ENCODE measurements around the gene LAMP2.
"Not testable (repeated sequence)": the region's sequence is repeated elsewhere in the genome, so short reads cannot be mapped to it uniquely, and the experiment has no call there.

The LAMP2 gene

DNA sequence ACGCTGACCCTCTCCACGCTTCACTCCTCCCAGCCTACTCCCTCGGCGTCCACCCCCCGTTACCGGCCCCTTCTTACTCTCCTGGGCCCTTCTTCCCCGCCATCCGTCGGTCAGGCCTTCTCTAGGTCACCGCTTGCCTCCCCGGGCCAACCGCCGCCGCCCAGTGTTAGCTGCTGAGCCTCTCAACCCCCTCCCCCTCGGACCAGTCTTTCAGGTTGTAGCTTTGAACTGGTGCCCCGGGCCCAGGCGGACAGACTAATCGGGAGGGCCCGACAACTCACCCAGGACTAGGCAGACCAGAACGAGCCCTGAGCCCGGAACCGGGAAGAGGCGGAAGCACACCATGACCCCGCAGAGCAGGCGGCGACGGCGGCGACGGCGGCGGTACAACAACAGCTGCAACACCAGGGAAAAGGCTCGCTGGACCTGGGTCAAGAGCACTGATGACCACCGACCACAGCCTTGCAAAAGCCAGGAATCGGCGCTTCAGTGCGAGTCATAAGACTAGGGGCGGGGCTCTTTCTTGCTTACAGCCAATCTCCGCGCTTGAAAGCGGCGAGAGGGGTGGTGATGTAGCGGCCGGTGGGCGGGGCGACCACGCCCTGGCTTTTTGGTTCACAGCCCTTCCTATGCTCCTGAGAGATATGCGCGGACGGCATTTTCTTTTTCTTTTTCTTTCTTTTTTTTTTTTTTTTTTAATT lies at the start of gene LAMP2:
Gene LAMP2, minus strand, starts transcription at position 472 of the 701 bp plus-strand sequence. Its CDS starts 127 bp downstream, at position 345.
- peak; percentile 68 to 72 for DNase-seq (ENCODE audit: low read depth in 2 of 2)

GRCh38 chrX:120517936-120518335 lies 48.8 kb upstream of the LAMP2 start:
- DNase-seq (ENCODE audit: low read depth in 2 of 2) = no peak

- no peak for DNase-seq (ENCODE audit: low read depth in 2 of 2)
These were observed 45.1 kb upstream of the LAMP2 start for GRCh38 chrX:120514236-120514635.

- no peak for DNase-seq (ENCODE audit: low read depth in 2 of 2)
These were observed 43.5 kb upstream of the LAMP2 start for GRCh38 chrX:120512627-120513026.

GRCh38 chrX:120512222-120512621 lies 43.1 kb upstream of the LAMP2 start:
- no peak for DNase-seq (ENCODE audit: low read depth in 2 of 2)

DNA sequence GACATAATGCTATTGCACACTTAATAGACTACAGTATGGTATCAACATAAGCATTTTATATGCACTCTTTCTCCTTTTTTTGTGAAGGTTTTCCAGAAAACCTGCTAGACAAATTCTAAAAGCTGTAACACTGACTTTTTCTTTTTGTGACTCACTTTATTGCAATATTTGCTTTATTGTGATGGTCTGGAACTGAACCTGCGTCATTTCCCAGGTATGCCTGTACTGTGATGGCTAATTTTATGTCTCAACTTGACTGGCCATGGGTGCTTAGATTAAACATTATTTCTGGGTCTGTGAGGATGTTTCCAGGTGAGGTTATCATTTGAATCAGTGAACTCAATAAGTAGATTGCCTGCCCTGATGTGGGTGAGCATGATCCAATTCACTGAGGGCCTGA lies 35.5 kb upstream of the LAMP2 start:
- DNase-seq (ENCODE audit: low read depth in 2 of 2) = no peak

- no peak for DNase-seq (ENCODE audit: low read depth in 2 of 2)
These were observed 30.4 kb upstream of the LAMP2 start for GRCh38 chrX:120499301-120500072.

- DNase-seq (ENCODE audit: low read depth in 2 of 2) = not testable (repeated sequence)
These were observed 21.0 kb upstream of the LAMP2 start for GRCh38 chrX:120490119-120490518.

GRCh38 chrX:120486786-120487185 lies 17.7 kb upstream of the LAMP2 start:
- no peak for DNase-seq (ENCODE audit: low read depth in 2 of 2)

- peak; percentile 18 to 21 for DNase-seq (ENCODE audit: low read depth in 2 of 2)
These were observed 16.8 kb upstream of the LAMP2 start for GRCh38 chrX:120485638-120486520.

GRCh38 chrX:120485315-120485637 lies 16.2 kb upstream of the LAMP2 start:
- DNase-seq (ENCODE audit: low read depth in 2 of 2) = no peak

DNA sequence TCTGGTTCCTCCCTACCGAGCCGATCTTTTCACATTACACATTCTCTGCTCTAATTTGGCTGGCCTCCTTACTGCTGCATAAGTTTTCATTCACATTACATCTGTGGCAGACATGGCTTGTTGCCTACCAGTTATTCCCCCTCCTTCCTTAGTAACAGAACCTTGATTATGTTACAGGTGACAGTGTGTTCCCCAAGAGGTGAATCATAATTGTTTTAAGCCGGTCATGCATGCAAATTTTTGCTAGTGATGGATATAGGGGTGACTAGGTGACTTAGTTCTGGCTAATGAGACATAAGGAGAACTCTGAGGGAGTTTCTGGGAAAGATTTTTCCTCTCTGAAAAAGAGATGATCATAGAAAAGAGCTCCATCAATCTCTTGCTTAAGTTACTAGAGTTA lies 8.4 kb upstream of the LAMP2 start:
- DNase-seq (ENCODE audit: low read depth in 2 of 2) = no peak

- no peak for DNase-seq (ENCODE audit: low read depth in 2 of 2)
These were observed 7.6 kb upstream of the LAMP2 start for GRCh38 chrX:120476714-120477113.

DNA sequence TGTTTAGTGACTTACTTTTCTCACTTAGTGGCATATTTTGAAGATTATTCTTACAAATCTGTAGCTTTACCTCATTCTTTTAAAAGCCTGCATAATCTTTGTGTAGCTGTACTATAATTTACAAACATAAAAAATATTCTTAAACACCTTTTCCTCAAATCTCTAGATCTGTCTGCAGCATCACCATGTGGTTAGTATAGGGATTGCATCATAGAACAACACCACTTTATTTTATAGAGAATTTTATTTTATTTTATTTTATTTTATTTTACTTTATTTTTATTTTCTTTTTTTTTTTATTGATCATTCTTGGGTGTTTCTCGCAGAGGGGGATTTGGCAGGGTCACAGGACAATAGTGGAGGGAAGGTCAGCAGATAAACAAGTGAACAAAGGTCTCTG lies 6.4 kb upstream of the LAMP2 start:
- not testable (repeated sequence) for DNase-seq (ENCODE audit: low read depth in 2 of 2)

GRCh38 chrX:120474085-120474484 lies 5.0 kb upstream of the LAMP2 start:
- no peak for DNase-seq (ENCODE audit: low read depth in 2 of 2)

- not testable (repeated sequence) for DNase-seq (ENCODE audit: low read depth in 2 of 2)
These were observed 561 bp upstream of the LAMP2 start for GRCh38 chrX:120469657-120470056.

DNA sequence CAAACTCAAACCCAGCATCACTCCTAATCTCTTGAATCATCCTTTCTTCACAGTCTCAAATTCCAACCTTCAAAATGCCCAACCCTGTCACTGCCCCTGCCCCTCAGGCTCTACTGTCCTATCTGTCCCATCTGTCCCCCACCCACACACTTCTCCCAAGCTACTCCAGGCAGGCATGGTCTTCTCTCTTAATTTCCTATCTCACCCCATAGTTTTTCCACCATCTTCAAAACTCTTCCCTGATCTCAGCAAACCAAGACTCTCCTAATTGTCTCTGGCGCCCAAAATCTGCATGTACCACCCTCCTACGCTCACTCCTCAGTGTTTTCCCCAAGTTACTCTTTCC lies 644 bp downstream of the LAMP2 start:
- no peak for DNase-seq (ENCODE audit: low read depth in 2 of 2)

DNA sequence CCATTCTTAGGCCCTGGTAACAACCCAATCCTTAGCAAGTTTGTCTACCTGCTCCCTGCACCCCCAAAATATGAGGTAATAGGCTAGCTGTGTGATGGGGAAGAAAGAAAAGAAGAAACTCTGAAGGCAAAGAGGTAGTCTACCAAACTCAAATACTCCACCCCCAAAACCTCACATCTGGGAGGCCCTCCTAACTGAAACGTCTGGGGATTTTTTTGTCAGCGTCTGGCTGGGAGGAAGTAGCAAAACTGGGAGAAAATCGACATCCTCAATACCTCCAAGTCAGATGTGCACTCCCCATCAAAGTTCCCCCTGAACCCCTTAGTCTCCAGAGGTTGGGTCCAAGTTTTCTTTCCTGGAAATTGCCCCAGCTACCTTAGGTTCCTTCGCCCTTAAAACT lies 1.0 kb downstream of the LAMP2 start:
- DNase-seq (ENCODE audit: low read depth in 2 of 2) = no peak

GRCh38 chrX:120464411-120464810 lies 4.7 kb downstream of the LAMP2 start:
- no peak for DNase-seq (ENCODE audit: low read depth in 2 of 2)

- no peak for DNase-seq (ENCODE audit: low read depth in 2 of 2)
These were observed 5.9 kb downstream of the LAMP2 start for GRCh38 chrX:120463241-120463640.

GRCh38 chrX:120462370-120462769 lies 6.7 kb downstream of the LAMP2 start:
- DNase-seq (ENCODE audit: low read depth in 2 of 2) = no peak

DNA sequence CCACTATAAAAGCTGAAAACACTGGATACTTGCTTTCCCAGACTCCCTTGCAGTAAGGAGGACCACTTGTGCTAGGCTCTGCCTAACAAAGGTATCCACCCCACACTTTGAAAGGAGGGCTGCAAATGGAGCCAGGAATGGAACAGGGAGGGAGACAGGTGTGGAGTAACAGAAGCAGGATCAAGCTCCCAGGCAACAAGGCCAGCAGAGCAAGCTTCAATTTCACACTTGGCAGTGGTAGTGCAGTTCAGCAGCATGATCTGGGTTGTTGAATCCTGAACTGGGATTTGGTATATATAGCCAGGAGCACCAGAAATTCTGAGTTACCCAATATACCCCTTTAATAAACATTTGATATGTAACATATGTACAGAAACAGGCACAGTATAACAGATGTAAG lies 9.8 kb downstream of the LAMP2 start:
- DNase-seq (ENCODE audit: low read depth in 2 of 2) = no peak

GRCh38 chrX:120457766-120458180 lies 11.3 kb downstream of the LAMP2 start:
- no peak for DNase-seq (ENCODE audit: low read depth in 2 of 2)
